ENCODE data around the gene UNC5C. TPM values are rescaled to one million over a fixed set of nuclear protein-coding genes. Genes with fewer than 3 reads are reported as not detected.
A peak's percentile ranks its signal among the peaks of the same experiment; 100 is the strongest.
"Not testable (repeated sequence)": the region's sequence is repeated elsewhere in the genome, so short reads cannot be mapped to it uniquely, and the experiment has no call there.

The UNC5C gene
- polyA plus RNA-seq, 3 donors: 36.0 to 46.5 (median 36.8) TPM

DNA sequence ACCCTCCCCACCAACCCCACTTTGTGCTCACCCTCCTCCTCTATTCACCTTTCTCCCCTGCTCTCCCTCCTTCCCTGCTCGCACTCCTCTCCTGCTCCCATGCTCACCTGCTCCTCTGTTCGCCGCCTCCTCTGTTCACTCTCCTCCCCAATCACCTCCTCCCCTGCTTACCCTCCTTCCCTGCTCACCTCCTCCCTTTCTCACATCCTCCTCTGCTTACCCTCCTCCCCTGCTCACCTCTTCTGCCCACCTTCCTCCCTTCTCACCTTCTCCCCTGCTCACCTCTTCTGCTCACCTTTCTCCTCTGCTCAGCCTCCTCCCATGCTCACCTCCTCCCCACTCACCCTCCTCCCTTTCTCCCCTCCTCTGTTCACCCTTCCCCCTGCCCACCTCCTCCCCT is 357.2 kb downstream of the UNC5C start:
- no peak for DNase-seq (ENCODE audit: low read depth in 3 of 3, low spot score in 2 of 3)

DNA sequence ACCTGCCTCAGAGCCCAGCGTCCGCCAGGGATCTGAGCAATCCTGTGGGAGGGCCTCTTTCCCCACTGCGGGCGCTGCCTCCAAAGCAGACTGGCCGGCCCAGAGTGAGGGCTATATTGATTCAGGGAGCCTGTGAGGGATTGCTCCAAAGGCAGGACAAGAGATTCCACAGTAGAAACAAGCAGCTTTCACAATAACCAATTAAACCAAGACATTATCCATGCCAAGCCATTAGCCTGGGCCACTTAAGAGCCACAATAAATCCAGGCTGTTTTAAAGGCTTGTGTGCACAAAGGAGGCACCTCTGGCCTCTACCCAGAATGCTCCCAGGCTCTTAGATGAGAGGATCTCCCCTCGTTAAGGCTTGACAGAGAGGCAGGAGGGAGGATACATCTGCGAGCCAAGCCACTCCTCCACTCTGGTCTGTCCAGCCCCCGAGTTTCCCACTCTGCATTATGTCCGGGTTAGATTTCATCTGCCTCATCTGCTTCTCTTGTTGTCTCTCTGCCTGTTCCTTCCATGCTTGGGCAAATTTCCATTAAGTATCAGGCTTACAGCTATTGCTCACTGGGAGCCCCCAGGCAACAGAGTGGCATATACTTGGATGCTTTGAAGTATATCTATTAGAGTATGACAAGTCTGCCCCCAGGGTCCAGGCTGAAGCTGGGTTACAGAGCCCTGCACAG is 357.9 kb downstream of the UNC5C start:
- peak in 2 of 3 donors; percentile 20 to 23 for DNase-seq (ENCODE audit: low read depth in 3 of 3, low spot score in 2 of 3)

DNA sequence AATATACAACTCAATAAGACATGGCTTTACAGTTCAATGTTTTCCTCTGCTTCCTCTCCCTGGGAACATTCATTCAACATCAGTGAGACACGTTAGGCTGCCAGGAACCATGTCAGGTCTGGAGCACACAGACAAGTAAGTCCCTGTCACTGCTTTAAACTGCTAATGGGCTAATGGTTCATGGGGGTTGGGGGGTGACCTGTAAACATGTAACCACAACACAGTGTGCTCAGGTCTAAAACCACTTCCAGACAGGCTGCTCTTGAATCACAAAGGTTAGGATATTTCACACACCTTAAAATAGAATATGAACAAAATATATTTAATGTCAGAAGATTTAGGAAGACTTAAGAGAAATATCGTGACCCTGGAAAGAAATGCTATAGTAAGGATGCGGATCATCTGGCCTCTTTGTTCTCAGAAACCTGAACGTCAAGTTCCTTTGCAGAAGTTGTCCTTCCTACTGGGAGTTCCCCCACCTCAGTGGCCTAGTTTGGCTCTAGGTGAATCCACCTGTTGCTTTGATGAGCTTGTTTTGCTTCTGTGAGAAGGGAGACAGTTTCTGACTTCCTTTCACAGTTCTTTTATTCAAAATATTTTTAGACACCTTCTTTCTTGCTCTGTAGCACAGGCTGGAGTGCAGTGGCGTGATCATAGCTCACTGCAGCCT is 359.9 kb downstream of the UNC5C start:
- DNase-seq (ENCODE audit: low read depth in 3 of 3, low spot score in 2 of 3): no peak

DNA sequence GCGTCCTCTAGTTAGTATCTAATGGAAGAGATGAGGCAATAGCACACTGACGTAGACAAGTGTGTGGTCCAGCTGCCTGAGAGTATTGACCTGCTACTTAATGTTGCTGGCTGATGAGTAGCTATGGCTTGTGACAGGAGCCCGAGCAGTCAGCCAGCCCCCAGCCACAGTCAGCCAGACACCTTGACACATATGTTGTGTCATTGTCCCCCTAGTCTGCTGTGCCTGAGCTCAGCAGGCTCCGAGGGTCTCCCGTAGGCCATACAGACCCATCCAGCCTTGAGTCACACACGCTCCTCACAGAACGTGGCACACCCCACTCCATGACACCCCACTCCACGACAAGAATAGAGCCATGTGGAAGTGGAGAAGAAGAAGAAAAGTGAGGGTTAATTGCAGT is 362.1 kb downstream of the UNC5C start:
- no peak for DNase-seq (ENCODE audit: low read depth in 3 of 3, low spot score in 2 of 3)

DNA sequence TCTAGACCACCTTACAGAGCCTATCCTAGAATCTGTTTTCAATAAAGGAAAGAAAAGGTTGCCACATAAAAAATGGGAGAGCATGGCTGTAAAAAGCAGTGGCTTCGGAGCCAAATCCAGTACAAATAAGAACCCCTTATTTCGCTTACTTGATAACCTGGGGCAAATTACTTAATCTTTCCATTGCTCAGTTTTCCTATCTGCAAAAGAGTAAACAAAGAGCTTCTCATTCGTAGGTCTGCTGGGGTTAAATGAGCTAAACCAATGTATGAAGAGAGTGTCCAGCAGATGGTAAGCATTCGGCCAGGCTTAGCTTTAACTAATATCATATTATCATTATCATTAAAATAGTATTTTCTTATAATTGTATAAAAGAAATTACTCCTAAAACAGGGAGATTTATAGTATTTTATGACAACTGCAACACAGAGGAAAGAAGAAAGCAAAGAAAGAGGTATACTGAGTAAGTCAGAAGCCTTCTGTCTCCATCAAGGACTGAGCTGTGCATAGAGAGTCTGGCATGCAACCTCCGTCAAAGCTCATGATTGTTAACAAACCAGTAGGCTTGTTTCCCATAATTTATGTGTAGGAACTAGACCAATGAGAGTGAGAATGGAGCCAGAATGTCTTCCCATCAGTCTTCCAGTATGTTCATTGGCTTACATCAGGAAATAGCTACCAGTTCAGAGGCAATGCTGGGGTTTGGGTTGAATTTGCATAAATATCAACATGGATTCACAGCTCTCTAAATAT is 364.9 kb downstream of the UNC5C start:
- no peak for DNase-seq (ENCODE audit: low read depth in 3 of 3, low spot score in 2 of 3)

DNA sequence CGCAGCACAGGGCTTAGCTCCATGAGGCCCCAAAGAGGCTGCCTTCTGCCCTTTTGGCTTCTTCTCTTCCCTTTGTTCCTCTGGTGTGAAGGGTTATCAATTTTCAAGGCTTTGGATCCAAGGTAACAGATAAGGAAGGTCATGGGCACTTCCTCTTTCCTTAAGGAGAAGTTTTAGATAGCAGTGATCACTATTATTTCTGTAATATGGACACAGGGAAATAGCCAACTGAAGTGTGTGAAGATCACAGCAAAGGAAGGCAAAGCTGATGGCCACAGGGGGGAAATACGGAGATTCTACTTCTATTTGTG is 366.8 kb downstream of the UNC5C start:
- no peak for DNase-seq (ENCODE audit: low read depth in 3 of 3, low spot score in 2 of 3)

DNA sequence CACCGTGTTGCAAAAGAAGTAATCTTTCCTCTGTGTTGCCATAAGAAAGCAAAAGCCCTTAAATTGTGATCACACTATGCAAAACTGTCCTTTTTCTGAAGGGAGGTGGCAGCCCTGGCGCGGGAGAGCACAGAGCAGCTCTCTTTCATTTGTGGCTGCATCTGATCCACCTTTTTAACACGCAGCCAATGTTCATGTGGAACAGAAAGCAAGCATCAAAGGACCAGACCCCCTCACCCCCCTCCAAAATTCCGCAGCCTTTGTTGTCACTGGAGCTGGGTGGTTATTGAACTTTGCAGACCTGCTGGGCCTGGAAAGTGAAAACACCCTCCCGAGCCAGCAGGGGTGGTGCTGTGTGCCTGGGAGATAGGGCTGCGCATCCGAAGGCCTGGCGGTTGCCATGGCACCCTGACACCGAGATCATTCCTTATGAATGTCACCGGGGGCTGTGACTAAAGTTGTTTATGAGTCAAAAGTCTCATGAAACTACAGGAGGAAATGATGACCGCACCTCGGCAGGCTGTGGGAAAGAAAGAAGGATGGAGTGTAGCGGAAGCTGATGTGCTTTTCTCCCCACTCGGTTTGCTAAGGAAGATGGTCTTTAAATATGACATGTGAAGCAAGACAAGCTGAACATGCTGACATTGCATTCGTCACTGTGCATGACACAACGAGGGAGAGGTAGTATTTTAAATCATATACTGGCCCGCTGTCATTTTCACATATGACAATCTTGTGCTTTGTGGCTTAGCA is 367.4 kb downstream of the UNC5C start:
- no peak for DNase-seq (ENCODE audit: low read depth in 3 of 3, low spot score in 2 of 3)

DNA sequence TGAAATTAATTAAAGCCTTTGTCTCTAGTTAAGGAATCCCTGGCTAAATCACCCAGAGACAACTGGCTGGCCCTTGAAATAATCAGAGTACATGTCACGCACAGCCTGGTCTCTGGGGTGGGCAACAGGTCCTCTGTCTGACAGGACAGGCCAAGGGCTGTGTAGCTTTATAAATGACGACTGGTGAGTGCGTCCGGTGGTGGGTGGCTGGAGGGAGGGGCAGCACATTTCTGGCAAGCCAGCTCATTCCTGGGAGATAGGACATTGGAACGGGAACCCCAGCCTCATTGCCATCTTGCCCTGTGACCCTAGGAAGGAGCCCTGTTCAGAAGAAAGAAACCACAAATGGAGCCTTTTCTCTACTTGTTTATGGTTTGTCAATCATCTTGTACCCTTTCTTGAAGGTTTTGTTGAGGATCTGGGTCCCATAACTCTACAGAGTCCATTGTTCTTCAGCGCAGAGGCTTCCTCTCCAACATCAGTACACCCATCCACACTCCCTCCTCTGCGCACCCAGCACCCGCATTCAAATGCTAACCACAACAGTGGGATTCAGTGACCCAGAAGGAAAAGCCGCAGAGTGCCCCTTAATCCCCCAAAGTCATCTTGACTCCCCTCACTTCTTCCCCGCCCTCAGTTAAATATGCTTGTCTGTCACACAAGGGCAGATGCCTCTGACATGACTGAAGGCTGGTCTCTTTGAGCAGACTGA is 368.1 kb downstream of the UNC5C start:
- DNase-seq (ENCODE audit: low read depth in 3 of 3, low spot score in 2 of 3): no peak

DNA sequence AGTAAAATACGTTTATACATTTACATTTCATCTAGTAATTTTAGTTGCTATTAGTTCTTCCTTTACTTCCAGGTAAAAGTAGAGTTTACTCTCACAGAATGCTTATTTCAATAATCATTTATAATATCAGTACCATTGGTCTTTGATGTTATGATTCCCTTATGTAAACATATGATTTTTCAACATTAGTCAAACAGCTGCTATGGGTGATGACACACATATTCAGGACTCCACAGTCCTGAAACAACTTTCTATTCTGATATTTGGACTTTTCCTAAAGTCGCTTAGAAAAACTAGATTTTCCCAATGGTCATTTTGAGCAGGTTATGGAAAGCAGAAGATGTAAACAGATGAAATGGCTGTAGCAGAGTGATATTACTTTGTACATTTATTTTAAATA is 369.8 kb downstream of the UNC5C start:
- no peak for DNase-seq (ENCODE audit: low read depth in 3 of 3, low spot score in 2 of 3)

DNA sequence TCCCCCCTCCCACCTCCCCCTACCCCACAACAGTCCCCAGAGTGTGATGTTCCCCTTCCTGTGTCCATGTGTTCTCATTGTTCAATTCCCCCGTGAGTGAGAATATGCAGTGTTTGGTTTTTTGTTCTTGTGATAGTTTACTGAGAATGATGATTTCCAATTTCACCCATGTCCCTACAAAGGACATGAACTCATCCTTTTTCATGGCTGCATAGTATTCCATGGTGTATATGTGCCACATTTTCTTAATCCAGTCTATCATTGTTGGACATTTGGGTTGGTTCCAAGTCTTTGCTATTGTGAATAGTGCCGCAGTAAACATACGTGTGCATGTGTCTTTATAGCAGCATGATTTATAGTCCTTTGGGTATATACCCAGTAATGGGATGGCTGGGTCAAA is 377.4 kb downstream of the UNC5C start:
- not testable (repeated sequence) for DNase-seq (ENCODE audit: low read depth in 3 of 3, low spot score in 2 of 3)

DNA sequence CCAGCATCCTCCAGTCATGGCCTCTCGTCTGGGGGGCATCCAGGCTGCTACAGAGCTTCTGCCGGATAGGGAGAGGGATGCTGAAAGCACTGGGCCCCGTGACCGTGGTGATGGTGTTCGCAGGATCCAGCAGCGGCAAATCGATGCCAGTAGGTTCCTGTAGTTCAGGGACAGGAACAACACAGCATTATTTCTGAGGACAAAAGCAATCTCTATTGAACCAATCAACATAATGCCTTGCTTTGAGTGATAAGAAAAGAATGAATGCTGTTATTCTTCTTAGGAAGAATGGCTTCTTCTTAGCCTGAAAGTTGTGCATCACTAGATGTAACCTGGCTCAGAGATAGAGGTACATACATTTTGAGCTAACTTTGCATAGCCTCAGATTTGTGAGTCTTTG is 378.6 kb downstream of the UNC5C start:
- no peak for DNase-seq (ENCODE audit: low read depth in 3 of 3, low spot score in 2 of 3)

DNA sequence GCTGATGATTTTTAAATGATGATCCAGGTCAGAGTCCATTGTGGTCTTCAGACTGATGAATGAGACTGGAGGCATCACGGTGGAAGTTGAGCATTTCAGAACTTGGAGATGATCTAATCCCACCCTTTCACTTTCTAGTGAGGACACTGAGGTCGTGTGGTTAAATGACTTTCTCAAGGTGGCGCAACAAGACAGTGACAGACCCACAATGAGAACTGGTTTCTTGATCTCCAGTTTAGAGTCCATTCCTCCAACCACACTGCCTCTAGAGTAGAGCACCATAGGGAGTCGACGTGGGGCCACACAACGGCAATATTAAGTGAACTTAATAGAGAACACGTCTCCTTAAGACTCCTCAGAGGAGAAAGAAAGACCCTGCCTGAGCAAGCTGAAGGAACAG is 381.0 kb downstream of the UNC5C start:
- no peak for DNase-seq (ENCODE audit: low read depth in 3 of 3, low spot score in 2 of 3)

DNA sequence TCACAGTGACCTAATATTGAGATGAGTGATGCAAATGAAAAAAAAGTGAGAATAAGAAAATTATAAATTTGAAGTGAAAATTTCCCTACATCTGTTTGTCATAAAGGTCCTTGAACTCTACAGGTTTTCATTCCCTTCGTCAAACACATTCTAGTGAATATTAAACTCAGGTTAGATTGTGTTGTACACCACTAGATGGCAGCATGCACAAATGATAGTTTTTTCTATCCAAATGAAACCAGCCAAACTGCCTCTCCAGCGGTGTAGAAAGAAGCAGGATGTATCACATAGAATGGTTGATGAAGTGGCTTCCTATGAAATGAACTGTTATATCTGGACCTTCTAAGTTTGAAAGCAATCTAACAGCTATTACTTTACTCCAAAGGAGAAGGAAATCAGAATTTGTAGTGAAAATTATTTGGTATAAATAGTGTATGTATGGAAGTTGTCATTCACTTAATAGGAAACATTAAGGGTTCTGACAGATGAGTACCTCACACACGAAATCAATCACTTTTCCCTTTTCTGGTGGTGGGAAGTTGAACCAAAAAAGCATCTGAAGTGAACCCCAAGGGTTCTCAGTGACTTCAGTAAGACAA is 382.7 kb downstream of the UNC5C start:
- DNase-seq (ENCODE audit: low read depth in 3 of 3, low spot score in 2 of 3): peak; percentile 55 to 65 (median 60)

DNA sequence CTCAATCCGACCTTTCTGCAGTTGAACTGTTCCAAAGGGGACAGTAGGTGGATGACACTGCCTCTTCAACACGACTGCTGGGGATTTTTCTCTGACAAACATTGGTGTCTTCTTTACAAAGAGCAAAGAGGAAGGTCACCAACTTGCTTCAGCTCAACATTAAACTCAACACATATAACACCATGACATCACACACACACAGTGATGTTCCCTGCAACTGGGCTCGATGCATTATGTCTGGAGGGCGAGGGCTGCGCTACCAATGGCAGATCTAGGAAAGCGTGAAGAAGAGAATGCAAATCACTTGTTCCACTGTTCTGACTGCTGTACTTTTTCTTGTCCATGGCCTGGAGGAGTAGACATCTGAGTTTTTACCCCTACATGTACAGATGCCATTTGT is 385.9 kb downstream of the UNC5C start:
- DNase-seq (ENCODE audit: low read depth in 3 of 3, low spot score in 2 of 3): no peak

DNA sequence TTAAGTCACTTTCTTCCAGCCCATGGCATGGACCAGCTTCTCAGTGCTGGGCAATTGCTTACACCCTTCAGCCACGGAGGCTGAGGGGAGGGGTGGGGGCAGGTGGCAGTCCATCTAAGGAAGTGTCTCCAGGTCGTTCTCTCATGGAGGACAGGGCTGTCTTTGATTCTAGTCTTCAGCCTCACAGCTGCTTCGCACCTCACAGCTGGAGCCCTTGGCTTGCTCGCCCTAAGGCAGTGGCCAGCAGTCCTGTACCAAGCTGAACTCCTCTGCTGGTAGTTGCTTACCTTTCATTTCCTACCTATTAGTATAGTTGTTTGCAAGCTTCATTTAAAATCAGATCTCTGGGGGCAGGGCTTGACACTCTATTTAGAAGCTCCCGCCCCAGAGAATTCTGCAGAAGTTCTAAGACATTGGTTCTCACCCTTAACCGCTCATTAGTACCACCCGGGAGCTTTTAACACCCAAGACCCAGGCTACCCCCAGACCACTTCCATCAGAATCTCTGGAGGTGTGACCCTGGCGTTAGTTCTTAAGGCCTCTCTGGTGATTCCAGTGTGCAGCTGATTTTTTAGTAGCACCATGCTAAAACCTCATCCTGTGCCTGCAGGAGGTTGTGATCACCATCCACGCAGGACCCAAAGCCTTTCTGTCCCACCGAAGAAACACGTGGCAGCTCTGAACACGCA is 386.8 kb downstream of the UNC5C start:
- no peak for DNase-seq (ENCODE audit: low read depth in 3 of 3, low spot score in 2 of 3)

DNA sequence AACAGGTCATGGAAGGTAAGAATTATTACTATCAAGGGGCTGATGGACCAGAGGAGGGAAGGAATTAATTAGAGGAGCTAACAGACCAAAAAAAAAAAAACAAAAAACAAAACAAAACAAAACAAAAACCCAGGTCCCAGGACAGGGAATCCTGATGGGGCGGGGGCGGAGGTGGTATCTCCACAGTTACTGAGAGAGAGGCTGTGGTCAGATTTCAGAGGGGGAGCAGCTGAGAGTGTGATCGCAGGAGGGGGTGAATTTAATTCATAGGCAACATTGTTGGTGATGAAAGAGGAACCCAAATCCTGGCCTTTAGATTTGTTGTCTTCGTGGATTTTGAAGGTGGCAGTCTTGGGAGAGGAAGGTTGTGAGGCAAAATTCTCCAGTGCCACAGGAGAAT is 389.4 kb downstream of the UNC5C start:
- no peak for DNase-seq (ENCODE audit: low read depth in 3 of 3, low spot score in 2 of 3)

DNA sequence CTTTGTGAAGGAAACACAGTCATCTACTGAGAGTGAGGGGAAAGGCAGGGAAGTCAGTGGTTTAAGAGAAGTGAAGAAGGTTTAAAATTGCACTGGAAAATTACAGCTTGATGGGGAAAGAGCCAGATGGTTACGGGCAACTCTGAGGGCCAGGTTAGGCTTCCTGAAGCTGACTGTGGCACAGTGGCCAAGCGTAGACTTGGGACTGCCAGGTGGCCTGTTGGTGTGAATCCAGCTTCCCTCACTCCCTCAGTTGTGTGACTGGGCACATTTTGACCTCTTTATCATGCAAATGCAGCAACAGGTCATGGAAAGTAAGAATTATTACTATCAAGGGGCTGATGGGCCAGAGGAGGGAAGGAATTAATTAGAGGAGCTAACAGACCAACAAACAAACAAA is 390.1 kb downstream of the UNC5C start:
- no peak for DNase-seq (ENCODE audit: low read depth in 3 of 3, low spot score in 2 of 3)

DNA sequence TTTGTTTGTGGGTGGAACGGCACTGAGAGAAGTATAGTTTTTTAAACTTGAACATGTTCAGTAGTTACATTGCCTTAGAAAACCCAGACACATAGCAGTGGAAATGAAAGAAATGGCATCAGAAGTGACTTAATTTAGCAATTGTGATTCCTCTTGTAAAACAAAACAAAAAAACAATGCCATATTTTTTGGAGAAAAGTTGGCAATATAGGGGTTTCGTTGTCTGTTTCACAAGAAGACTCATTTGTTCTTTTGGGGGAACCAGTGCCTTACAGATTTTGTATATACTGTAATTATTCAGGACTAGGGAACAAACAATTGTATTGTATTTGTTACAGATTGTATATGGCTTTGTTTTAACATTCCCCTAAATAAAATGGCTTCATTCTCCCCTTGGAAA is 390.7 kb downstream of the UNC5C start:
- no peak for DNase-seq (ENCODE audit: low read depth in 3 of 3, low spot score in 2 of 3)

DNA sequence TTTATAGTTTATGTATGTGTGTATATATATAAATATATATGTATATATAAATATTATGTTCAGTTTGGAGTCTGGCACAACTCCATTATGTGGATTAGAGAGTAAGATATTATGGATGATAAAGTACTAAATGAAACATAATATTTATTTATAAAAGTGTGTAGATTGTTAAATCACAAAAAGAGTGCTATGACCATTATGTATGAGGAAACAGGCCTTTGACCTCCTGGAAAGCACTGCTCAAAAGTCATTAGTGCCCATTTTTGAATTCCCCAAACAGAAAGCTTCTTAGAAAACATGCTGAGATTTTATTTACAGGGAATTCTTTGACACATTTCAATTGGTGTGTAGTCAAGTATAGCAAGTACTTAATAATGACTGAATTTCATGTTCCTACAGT is 391.2 kb downstream of the UNC5C start:
- no peak for DNase-seq (ENCODE audit: low read depth in 3 of 3, low spot score in 2 of 3)

DNA sequence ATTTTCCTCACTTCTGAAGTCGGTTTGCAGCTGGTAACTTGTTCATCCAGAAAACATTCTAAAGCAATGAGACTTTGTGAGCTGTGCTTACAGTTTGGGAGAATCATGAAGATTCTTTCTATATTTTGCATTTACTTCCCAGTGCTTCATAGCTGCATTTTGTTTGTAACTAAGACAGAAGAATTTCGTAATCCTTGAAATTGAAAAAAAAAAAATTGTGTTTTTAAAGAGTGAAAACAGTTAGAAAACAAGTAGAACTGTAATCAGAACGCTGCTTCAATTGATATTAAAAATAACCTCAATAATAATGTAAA is 392.4 kb downstream of the UNC5C start:
- DNase-seq (ENCODE audit: low read depth in 3 of 3, low spot score in 2 of 3): no peak
